NCI-H1092 (cell line): Measurements from ENCODE around the gene RASSF6.
"Not testable (repeated sequence)": the region's sequence is repeated elsewhere in the genome, so short reads cannot be mapped to it uniquely, and the experiment has no call there.

Source experiments
- DNase-seq: peaks from one replicate; lab custom pipeline; 2025; lab: John Stamatoyannopoulos, UW

Gene RASSF6, protein sequence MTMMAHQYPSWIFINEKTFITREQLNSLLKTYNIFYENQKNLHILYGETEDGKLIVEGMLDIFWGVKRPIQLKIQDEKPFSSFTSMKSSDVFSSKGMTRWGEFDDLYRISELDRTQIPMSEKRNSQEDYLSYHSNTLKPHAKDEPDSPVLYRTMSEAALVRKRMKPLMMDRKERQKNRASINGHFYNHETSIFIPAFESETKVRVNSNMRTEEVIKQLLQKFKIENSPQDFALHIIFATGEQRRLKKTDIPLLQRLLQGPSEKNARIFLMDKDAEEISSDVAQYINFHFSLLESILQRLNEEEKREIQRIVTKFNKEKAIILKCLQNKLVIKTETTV

DNA sequence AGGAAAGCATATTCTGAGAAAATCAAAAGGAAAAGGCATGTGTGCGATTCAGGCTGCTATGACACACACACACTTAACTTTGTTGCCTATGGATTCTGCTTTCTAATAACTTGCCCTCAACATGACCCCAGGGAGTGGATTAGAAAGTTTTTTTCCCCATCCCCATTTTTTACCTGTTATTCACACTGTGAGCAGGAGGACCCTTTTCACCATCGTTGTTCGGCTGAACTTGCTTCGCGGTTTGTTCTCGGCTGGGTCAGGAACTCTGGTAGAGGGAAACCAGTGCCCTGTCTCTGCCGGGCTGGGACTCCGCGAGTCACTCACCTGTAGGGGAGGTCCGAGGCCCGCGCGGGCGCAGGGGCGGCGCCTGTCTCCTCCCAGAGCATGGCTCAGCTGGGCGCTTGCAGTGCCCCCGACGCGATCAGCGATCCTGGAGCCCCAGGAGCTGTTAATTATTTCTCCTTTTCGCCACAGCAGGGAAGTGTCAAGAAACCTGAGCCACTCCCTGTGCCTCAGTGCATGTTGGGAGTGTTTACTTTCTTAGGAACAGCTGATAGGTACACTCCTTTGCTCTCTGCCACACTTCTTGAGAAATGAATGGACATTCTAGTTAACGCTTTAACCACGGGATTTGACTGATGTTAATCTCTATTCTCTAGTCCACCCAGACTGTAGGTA, at the start of gene RASSF6:
Gene RASSF6, minus strand, starts transcription at position 322 of the 678 bp plus-strand sequence. CDS start 8,641 bp downstream, outside the sequence.
- DNase-seq = peak; percentile 42

DNA sequence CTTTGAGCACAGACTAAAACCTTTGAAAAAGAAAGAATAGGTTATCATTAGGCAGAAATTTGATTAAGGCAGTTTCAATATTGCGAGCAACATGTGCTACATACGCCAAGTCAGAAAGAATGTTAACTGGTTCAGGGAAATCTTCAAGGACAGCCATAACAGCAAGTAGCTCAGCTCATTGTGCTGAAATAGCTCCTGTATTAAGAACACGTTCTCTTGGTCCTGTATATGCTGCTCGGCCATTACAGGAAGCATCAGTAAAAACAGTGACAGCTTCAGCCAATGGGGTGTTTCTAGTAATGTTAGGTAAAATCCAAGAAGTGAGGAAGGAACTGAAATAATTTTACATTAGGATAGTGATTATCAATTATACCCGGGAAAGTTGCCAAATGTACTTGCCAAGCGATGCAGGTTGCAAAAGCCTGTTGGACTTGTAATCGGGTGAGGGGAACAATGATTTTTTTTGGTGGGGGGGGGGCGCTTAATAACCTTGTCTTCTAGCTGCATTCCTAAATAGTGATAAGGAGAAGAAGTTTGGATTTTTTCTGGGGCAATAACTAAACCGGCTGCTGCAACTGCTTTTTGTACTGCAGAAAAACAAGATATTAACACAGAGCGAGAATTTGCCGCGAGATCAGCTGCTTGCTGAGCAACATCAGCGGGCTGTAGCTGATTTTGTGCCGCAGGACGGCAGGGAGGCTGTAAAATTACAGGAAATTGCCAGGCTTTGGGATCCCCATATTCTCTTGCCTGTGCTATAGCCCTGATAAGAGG, 49.4 kb upstream of the RASSF6 start:
- no peak for DNase-seq

DNA sequence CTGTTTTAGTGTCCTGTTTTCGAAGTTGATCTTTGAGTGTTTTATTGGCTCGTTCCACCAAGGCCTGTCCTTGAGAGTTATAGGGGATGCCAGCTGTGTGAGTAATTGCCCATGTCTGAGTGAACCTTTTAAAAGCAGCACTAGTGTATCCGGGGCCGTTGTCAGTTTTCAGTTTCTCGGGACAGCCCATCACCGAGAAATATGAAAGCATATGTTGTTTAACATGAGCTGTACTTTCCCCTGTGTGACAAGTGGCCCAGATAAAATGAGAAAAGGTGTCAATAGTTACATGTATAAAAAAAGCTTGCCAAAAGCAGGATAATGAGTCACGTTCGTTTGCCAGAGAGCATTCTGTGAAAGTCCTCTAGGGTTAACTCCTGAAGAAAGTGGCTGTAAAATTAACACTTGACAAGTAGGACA, 48.6 kb upstream of the RASSF6 start:
- peak; percentile 41 for DNase-seq

DNA sequence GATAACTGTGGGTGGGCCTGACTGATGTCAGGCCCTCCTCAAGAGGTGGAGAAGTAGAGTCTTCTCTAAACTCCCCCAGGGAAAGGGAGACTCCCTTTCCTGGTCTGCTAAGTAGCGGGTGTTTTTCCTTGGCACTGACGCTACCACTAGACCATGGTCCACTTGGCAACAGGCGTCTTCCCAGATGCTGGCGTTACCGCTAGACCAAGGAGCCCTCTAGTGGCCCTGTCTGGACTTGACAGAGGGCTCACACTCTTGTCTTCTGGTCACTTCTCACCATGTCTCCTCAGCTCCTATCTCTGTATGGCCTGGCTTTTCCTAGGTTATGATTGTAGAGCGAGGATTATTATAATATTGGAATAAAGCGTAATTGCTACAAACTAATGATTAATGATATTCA, 45.7 kb upstream of the RASSF6 start:
- DNase-seq = not testable (repeated sequence)

DNA sequence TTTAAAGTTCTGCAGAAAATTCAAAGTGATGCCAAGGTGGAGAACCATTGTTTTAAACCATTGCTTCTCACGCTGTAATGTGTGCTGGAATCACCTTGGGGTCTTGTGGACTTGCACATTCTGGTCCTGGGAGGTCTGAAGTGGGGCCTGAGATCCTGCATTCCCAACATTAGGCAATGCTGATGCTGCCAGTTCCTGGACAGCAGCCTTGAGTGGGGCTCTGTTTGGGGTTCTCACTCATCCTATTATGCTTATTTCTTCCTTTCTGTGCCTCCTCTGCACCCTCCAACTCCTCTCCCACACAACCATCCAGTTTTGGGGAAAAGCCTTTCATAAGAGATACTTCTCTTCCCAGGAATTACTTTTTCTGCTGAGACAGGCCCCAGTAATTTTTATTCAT, 44.2 kb upstream of the RASSF6 start:
- no peak for DNase-seq

DNA sequence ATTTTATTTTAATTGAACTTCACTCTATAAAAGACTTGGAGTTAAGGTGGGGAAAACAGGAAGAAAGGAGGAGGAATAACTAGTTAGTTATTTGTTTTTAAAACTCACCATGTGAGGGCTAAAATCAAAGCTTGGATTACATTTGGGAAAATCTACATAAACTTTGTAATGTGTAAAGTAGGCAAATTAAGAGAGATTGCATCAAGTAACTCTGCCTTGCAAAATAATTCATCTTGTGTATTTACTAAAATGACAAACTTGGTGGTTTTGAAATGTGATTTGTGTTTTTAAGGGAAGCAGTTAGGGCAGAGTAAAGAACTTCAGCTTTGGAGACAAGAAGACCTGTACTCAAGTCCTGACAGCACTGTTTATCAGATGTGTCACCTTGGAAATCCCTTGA, 43.3 kb upstream of the RASSF6 start:
- DNase-seq = no peak

DNA sequence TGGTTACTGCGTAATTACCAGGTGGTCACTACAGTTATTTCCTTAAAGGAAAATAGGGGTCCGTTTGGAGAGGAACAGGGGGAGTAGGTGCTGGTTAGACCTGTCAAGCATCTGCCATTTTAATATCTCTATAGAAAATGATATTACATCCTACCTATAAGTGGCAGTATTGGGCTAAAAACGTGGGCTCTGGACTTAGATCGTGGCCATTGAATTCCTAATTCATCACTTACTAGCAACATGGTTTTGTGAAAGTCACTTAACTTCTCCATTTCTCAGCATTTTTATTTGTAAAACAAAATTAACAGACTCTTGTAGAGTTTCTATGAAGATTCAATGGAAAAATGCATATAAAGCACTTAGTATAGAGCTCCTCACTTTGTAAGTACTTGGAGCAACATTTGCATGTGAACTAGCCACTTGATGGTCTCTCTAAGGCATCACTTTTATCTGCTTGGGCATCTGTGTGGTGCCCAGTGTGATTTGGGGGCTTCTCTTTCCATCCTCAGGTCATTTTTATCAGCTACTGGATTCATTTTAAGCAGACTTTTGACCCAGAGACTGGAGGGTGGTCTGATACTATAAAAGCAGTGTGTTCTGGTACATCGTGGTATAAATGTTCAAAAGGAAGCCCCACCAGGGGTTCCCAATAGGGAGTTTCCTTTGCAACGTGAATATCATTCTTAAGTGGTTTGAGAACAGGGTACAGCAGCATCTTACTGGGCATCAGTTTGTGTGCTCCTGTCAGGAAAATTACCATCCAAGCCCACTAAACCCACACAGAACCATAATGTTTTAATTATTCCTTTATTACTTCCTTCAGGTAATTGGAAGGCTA, 42.7 kb upstream of the RASSF6 start:
- peak; percentile 17 for DNase-seq

DNA sequence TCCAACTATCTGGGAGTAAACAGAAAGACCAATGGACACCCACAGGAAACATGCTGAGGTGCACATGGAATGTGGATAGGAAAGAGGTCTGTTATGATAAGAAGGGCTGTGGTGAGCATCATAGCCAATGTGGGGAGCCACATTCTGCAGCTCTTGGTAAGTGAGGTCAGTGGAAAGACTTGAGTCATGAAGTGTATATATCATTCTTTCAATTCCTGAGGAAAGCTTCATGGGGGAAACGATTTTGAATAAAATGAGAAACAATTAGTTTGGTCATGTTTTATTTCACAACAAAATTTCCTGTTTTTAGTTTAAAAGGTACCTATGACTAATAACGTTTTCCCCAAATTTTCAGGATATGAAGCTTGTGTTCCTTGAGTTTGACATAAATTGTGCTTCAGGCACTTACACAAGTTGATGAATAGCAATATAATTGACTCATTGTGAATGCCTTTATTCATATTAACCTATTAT, 41.4 kb upstream of the RASSF6 start:
- DNase-seq = no peak

DNA sequence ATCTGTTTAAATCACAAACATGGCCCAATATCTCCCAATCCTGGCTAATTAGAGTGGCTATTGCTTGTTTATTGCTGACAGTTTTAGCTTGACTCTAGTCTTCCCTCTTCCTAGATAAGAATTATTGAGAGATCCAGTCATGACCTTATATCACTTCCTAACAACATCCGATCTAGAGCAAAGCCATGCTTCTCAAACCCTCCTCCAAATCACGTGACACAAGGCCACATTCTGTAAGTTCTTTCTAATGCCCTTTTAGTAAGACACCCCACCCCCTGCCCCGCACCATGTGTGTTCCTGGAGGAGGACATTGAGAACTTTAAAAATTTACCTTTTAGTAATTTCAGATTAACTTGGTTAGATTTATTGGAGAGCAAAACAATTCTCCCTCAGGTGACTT, 40.6 kb upstream of the RASSF6 start:
- no peak for DNase-seq

DNA sequence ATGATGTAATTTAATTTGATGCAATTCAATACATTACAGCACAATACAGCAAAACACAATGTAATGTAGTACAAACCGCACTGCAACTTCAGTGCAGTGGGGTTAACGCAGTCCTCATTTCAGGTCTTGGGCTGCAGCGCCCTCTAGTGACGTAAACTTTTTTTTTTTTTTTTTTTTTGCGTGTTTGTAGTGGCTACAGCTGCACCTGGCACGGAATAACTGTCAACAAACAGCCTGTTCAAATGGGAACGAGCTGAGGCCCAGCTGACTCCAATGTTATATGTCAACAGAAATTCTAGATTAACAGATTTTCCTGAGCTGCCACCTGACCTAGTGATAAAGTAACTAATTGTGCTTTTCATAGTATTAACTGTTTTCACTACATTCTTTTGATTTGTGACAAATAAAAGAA, 33.5 kb upstream of the RASSF6 start:
- peak; percentile 73 for DNase-seq

DNA sequence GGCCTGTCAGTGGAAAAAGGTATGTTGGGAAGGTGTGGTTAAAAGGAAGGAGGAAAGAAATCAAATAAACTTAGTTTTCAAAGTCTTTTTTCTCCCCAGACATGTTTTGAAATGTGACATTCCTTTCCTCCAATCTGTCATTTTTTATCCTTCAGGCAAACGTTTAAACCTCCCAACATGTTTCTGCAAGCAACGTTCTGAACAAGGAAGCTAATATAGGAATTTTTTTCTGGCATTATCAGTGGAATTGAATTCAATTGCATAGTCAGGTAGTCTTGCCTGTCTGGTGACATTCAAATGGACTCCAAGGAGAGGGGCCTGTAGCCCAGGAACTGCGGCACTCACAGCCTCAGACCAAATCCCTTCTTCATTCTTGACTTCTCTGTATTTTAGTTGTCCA, 30.0 kb upstream of the RASSF6 start:
- no peak for DNase-seq

DNA sequence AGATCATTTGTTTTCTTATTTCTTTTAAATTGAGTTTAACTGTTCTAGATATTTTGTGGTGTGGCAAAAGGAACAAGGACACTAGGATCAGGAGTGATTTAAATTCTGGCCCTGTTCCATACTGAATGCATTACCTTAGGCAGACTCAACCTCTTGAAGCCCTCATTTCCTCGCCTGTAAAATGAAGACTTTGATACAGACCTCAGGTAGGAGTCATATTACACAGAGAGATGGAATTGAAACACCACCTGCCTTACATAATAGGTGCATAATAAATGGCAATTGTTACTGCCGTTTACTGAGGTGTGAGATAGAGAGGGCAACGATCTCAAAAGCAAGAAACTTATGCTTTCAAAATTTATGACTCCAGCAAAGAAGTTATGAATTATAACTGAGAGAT, 28.2 kb upstream of the RASSF6 start:
- peak; percentile 59 for DNase-seq

DNA sequence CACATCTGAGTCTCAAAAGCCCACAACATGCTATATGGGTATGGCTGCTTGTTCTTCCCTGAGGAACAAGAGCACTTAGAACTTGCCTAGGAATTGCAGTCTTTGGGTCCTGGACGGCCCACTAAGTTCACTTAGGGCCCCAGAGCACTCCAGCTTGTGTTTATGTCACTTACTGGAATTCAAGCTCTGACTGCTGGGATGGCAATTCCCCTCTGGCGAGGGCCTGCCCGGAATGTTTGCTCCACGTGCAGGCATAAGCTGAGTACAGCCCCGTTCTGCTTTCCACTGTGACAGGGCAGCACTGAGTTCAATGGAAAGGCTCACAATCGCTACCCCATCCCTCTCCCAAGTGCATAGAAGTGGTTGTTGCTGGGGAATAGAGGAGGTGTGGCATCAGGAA, 25.9 kb upstream of the RASSF6 start:
- DNase-seq = no peak

DNA sequence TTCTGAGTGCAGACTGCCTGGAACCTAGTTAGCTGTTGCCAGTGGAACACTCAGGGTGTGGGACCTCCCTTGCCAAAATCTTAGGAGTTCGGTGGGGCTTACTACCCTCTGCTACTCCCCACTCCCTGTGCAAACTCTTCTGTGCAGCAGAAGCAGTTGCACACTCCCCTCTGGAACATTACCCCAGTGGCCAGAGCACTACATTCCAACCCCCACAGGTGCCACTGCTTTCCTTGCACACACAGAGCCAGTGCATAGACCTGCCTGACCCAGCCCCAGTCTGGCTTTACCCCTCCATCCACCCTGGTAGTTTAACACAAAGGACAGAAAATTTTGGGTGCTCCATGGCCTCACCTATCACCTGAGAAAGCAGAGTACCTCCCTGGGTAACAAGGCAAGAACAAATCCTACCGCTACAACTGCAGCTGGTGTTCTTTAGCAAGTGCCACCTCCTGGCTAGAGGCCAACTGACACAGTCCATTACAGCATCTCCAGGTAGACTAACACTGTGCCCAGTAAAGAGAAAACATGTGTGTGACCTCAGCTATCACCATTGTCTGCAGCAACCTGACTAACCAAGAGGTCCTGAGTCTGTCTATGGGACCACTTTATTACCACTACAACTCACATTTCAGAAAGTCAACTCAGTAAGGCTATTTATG, 11.5 kb upstream of the RASSF6 start:
- no peak for DNase-seq

DNA sequence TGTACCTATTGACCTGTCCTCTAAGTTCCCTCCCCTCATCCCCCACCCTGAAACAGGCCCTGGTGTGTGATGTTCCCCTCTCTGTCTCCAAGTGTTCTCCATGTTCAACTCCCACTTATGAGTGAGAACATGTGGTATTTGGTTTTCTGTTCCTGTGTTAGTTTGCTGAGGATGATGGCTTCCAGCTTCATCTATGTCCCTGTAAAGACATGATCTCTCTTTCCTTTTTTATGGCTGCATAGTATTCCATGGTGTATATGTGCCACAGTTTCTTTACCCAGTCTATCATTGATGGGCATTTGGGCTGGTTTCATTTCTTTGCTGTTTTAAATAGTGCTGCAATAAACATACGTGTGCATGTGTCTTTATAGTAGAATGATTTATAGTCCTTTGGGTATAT, 8.6 kb upstream of the RASSF6 start:
- DNase-seq = not testable (repeated sequence)

DNA sequence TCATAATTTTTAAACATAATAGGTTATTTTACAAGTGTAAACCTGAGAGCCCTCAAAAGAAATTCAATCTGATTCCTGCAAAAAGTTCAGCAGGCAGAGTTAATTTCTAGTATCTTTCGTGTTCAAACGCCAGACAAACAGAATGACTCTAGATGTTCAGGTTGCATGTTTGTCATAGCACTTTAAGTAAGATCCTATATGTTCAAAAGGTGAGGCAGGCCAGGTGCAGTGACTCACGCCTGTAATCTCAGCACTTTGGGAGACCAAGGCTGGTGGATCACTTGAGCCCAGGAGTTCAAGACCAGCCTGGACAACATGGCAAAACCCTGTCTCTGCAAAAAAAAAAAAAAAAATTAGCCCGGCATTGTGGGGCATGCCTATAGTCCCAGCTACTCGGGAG, 1.1 kb upstream of the RASSF6 start:
- no peak for DNase-seq

DNA sequence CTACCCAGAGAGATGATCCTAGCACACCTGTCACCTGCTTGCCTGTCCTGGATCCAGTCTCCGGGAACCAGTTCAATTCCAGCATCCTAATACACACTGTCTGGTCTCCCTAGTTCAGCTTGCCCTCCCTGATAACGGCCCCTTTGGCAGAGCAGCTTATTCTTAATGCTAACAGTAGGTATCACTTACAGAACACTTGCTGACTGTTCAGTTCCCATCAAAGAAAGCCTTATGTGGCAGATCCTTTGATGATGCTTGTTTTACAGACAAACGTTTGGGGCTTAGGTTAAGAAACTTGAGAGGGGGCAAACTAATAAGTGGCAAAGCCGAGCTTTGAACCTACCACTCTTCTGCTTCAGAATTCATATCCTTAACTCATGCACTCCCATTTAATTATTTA, 890 bp downstream of the RASSF6 start:
- no peak for DNase-seq

DNA sequence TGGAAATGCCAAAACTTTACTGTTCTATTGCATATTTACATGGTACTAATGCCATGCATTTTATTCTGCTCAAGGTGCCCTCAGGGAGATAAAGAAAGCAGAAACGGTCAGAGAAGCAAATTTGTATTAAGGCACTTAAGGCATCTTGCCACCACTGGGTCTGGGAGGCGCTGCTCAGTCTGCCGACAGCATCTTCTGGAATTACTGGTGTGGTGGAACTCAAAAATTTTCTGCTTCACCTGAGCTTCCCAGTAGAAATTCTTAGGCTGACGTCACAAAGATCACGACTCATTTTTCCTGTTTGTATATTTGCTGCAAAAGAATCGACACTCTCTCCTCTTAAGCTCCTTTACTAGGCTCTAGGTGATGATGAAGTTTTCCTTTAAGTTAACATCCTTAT, 3.0 kb downstream of the RASSF6 start:
- no peak for DNase-seq

DNA sequence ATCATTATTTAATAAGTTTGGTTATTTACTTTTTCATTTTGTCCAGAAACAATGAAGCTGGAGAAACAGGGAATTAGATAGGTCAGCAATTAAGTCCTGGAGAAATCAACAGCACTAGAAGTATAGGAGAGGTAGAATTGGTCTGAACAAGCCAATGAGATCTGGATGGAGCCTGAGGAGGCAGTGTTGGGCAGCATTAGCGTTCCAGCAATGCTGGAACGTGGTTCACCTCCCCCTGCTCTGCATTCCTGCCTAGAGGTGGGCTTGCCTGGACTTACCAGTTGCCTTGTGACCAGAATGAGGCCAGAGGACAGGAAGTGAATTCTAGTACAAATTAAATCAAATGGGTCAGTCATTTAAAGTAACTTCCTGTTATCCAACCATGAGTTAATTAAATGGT, 4.6 kb downstream of the RASSF6 start:
- no peak for DNase-seq

DNA sequence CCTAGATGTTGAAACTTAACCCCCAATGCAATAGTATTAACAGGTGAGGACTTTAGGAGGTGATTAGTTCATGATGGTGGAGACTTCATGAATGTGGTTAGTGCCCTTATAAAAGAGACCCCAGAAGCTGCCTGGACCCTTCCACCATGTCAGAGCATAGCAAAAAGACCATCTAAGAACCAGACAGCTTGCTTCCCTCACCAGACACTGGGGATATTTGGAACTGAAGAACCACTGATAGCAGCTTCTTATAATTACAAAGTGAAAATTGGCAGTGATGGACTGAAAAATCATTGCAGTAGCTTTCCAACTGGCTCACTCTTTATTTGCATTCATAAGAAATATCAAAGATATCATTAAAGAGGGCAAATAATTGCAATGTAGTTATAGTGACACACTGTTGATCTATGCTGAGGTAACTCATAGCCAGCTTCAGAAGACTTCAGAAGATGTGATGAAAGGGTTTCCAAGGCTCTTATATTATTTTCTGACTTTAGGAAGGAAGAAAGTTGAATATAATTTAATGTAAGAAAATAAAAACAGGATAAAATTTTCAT, 5.8 kb downstream of the RASSF6 start:
- DNase-seq = no peak

DNA sequence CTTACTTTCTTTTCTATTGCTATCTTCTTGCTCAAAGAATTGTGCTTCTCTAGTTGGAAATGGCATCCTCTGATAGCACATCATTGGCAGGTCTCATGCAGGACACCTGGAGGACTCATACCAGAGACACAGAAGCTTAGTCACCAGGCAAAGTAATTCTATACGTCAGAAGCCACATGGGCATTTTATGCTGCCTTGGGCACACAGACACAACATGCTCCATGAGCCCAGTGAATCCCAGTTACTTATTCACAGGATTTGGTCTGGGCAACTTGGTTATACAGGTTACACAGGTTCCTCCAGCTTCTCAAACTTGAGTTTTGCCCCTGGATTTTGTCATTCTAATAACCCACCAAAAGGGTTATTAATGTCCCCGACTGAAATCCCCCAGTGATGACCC, 7.1 kb downstream of the RASSF6 start:
- no peak for DNase-seq
